BJ (cell line): Measurements from ENCODE around the gene DARS2. TPM values are rescaled to one million over a fixed set of nuclear protein-coding genes. Genes with fewer than 3 reads are reported as not detected.
"Not testable (repeated sequence)": the region's sequence is repeated elsewhere in the genome, so short reads cannot be mapped to it uniquely, and the experiment has no call there.

Source experiments
- CTCF ChIA-PET: fragments of 350-600 bp; formaldehyde crosslinking; extraction: SDS; loops from one replicate; lab custom pipeline; 2021; ENCODE audit warnings: antibody characterized with exemption, inconsistent platforms; lab: Yijun Ruan, JAX
- POLR2A ChIA-PET: fragments of 300-600 bp; sonication (Branson Sonifier 250); formaldehyde crosslinking; extraction: SDS; loops from one replicate; lab custom pipeline; 2021; ENCODE audit warnings: antibody characterized with exemption; lab: Charles Lee
- DNase-seq: peaks from one replicate; pipeline ENCODE4 v3.0.0-alpha.2; 2011; ENCODE audit warnings: low read depth
- H3K27me3 ChIP-seq: 2 replicates; pipeline ENCODE4 v1.6.0; 2011; ENCODE audit warnings: low read length; ENCODE audit not compliant: control insufficient read depth, insufficient read depth
- H3K36me3 ChIP-seq: 2 replicates; pipeline ENCODE4 v1.5.1; 2011; ENCODE audit warnings: low read length; ENCODE audit not compliant: control insufficient read depth, insufficient read depth
- H3K4me3 ChIP-seq: 2 replicates; pipeline ENCODE4 v1.5.1; 2011; ENCODE audit warnings: low read depth, mild to moderate bottlenecking, control low read depth, low read length
- CTCF ChIP-seq: IDR thresholded peaks from 2 replicates; pipeline ENCODE4 v1.5.1; 2011; ENCODE audit warnings: low read depth, mild to moderate bottlenecking, control low read depth, inconsistent platforms, low read length, moderate library complexity; ENCODE audit not compliant: insufficient read depth
- polyA plus RNA-seq: library from polyadenylated mRNA; depleted of rRNA; stranded (reverse); fragments of >200 nt; gene quantifications from 2 replicates; pipeline ENCODE4 v1.2.3, GENCODE V29; 2011

DARS2 gene
- polyA plus RNA-seq, 1 experiment = 15.8 TPM

- Histone ChIP-seq H3K4me3 (no peak overlapping the region), H3K27me3 (no peaks in the 10 kb centered on the region), H3K36me3 (peaks cover 2% of the 10 kb centered on the region)
- CTCF ChIA-PET = interaction anchor here (1.3 kb wide), 1 partner anchor 18 kb away, joined by 4 read pairs; no protein-coding TSS in a partner anchor
- POLR2A ChIA-PET = no interaction called here
- DNase-seq = no peak
- TF ChIP-seq CTCF = no peak
Measured at GRCh38 chr1:173871500-173871899, 47.0 kb downstream of the DARS2 start.

- Histone ChIP-seq H3K36me3 (no peaks in the 10 kb centered on the region; the same call in 1 of the 2 replicates), H3K4me3 (no peak overlapping the region), H3K27me3 (no peaks in the 10 kb centered on the region)
- POLR2A ChIA-PET = no interaction called here
- no peak for TF ChIP-seq CTCF
- DNase-seq = no peak
- CTCF ChIA-PET = no interaction called here
Measured at GRCh38 chr1:173876732-173877131, 52.3 kb downstream of the DARS2 start.

- Histone ChIP-seq H3K27me3 (no peaks in the 10 kb centered on the region), H3K36me3 (no peaks in the 10 kb centered on the region; the same call in 1 of the 2 replicates), H3K4me3 (no peak overlapping the region)
- POLR2A ChIA-PET = interaction anchor here (0.7 kb wide), 1 partner anchor 457 kb away, joined by 4 read pairs; no protein-coding TSS in a partner anchor
- no peak for TF ChIP-seq CTCF
- no peak for DNase-seq
- CTCF ChIA-PET = no interaction called here
Measured at GRCh38 chr1:173878251-173878650, 53.8 kb downstream of the DARS2 start.

- H3K36me3 ChIP-seq, CTCF ChIA-PET, DNase-seq, H3K4me3 ChIP-seq, POLR2A ChIA-PET, H3K27me3 ChIP-seq: not testable (repeated sequence)
Measured at GRCh38 chr1:173881117-173881516, 56.6 kb downstream of the DARS2 start.

- no peaks in the 10 kb centered on the region for H3K27me3 ChIP-seq
- ChIA-PET CTCF (no interaction called here), POLR2A (no interaction called here)
- no peak for DNase-seq
- H3K4me3 ChIP-seq = no peak overlapping the region
- H3K36me3 ChIP-seq = peaks cover 6% of the 10 kb centered on the region
- TF ChIP-seq CTCF = no peak
Measured at GRCh38 chr1:173884701-173885100, 60.2 kb downstream of the DARS2 start.
